ENCODE measurements around the gene BAHD1.
"Not testable (repeated sequence)": the region's sequence is repeated elsewhere in the genome, so short reads cannot be mapped to it uniquely, and the experiment has no call there.

Gene BAHD1

DNA sequence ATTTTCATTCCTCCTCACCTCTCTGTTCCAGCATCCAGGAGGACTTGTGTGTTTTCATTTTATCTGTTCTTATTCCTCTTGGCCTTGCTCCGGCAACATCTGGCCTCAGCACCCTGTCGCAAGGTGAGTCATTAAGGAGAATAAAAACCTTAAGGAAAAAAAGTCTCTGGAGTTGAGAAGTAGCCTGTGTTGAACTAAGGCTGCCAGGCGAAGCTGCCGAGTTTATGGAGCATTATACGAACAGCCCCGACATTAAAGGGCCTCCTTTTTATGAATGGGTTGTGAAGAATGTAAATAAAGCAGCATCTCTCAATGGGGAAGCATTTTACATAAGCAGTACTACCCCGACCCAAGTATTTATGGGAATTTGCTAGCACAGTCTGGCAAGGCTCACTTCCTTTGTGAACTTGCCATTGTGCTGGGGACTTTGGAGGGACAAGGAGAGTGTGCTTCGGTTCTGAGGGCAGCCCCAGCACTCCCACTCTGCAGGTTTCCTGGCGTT, 4.7 kb downstream of the BAHD1 start:
- no peak for DNase-seq (ENCODE audit: low read depth in 2 of 2)

DNA sequence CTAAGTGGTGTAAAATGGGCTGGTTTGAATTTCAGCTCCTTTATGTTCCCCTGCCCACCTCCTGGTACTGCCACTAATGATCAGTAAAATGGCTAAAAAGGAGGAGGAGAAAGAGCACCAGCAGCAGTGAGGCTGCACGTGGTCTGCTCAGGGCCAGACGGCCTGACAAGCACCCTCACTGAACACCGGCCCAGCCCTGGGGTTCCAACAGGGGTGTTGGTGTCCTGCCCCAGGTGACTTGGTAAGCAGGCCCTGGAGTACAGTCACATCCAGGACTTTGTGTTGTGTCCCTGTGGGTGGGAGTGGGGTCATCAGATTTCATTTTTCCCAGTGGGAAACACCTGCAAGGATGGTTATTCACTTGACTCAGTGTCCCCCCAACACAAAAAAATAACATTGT, 5.4 kb downstream of the BAHD1 start:
- no peak for DNase-seq (ENCODE audit: low read depth in 2 of 2)

DNA sequence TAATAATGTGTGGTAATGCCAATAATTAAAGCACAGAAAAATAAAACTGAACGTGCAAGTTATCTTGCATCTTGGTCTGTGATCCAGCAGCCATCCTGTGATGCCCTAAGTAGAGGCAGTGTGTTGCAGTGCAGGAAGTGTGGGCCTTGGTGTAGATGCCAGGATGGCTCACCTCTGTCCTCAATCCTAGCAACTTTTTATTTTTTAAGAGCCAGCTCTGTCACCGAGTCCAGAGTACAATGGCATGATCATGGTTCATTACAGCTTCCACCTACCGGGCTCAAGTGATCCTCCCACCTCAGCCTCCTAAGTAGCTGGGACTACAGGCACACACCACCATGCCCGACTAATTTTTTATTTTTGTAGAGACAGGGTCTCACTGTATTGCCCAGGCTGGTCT, 7.6 kb downstream of the BAHD1 start:
- DNase-seq (ENCODE audit: low read depth in 2 of 2), result no peak

DNA sequence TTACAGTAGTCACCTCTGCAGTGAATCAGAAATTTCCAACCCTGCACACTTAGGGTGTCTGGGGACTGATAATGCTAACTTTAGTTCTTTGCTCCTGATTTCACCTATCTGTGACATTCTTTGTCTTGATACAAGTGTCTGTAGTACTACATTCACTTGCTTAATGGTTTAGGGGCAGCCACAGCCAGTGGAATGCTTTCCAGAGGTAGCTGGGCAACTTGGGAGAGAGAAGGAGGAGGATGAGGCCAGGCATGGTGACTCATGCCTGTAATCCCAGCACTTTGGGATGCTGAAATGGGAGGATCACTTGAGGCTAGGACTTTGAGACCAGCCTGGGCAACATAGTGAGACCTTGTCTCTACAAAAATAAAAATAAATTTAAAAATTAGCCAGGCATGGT, 8.5 kb downstream of the BAHD1 start:
- no peak for DNase-seq (ENCODE audit: low read depth in 2 of 2)

DNA sequence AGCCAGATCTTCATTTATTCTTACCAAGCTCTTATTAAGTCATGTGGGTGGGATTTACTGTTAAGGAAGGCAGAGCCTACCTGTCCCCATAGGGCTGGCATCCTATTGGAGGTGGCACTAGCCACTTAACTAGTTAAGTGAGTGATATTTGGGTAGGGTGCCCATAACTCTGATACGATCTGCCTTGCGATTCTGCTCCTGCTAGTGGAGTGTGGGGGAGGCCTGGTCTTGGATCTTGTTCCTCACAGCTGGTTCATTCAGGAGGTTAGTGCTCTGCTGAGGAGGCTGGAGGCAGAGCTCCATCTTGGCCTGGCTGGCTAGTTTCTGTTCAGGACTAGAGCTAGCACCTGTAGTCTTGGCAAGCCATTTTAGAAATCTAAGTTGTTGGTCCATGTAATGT, 9.3 kb downstream of the BAHD1 start:
- DNase-seq (ENCODE audit: low read depth in 2 of 2), result no peak

DNA sequence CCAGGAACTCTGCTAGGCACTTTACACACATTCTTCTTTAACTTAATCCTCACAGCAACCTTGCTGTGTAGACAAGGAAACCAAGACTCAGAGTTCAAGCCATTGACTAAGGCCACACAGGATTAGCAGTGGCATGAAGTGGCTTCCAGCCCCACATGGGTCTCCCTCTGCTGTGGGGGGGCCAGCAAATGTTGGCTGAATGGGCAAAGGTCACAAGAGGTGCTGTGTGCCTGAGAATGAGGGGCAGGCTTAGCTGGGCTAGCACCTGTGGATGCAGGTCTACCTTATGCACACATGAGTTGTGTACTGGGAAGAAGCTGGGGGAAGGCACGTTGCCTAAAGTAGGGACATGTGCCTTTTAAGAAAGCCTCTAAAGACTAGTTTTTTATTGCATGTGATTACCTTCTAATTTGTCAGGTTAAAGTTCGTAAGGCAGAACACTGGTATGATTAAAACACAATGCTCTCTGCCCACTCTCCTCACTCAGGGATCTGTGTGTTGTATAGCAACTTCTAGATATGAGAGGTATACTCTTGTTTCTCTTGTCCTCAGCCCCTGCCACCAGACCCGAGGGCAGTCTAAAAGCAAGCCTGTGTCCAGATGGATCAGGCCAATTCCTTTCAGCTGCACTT, 10.9 kb downstream of the BAHD1 start:
- DNase-seq (ENCODE audit: low read depth in 2 of 2), result no peak

DNA sequence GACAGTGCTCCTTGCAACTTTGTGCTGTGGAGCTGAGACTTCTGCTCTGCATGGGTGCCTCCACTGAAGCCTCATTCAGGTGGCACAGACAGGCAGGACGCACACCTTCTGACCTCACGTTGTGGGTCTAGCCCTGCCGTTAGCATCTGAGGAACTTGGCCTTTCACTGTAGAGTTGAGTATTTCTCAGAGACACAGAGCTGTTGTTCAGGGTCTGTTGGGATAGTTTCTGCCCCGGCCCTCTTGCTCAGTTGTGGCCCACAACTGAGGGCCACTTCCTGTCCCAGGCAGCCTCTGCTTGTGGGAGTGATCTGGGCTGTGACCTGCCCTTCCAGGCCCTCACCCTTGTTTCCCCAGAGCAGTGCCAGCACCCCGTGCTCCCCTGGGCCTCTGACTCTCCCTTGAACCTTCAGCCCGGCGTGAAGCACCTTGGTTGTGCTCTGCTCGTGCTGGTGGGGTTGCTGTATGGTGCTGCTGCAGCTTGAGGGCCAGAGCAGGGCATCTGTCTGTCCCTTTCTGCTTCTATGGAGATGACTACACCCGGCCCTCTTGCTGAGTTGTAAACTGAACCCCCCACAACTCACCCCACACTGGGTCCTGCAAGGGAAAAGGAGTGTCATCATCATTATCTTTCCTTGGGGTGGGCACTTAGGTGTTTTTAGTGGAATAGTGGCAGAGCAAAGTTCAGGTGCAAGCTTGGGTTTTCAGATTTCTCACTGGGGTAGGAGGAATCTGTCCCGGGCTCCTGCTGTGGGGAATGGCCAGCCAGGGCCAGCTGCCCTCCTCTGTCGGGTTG, 11.7 kb downstream of the BAHD1 start:
- no peak for DNase-seq (ENCODE audit: low read depth in 2 of 2)

DNA sequence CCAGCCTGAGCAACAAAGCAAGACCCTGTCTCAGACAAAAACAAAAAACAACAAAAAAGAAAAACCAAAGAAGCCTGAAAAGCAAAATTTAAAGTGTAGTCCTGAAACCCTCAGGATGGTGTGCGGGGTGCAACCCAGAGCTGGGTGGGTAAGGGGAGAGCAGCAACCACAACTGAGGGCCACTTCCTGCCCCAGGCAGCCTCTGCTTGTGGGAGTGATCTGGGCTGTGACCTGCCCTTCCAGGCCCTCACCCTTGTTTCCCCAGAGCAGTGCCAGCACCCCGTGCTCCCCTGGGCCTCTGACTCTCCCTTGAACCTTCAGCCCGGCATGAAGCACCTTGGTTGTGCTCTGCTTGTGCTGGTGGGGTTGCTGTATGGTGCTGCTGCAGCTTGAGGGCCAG, 13.2 kb downstream of the BAHD1 start:
- not testable (repeated sequence) for DNase-seq (ENCODE audit: low read depth in 2 of 2)

DNA sequence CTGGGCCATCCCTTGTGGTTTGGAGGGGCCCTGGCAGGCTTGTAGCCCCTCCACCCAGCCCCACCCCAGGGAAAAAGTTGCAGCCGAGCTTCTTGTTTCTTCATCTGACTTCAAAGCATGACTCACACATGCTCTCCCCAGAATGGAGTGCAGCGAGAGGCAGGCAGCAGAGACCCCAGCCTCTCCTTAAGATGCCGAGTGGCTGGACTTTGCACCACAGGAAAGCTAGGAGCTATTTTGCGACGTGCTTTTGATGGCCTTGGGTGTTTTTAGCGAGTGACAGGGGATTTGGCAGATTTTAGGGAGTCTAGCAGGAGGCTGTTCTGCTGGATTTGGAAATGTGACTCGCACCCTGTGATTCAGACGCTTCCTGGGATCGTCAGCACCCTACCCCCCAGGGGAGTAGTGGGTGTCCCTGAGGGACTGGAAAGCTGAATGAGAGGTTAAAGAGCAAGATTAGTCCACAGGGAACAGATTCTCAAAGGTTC, 14.2 kb downstream of the BAHD1 start:
- no peak for DNase-seq (ENCODE audit: low read depth in 2 of 2)

DNA sequence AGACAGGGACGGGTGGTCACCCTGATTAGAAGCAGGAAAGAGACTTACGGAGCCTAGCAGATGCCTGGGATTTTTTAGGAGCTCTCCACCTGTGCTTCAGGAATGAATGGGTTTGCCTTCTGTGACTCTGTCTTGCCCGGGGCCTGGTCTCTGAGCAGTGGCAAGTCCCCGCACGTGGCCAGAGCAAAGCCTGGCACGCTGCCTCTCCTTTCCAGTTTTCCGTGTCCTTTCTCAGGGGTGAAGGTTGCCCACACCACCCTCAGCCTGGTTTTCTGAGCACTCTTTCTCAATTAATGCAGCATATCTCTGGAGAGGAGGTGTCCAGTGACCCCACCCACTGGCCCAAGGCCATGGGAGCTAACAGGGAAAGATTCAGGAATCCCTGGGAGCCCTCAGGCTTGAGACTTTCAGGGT, 15.6 kb downstream of the BAHD1 start:
- DNase-seq (ENCODE audit: low read depth in 2 of 2), result no peak

DNA sequence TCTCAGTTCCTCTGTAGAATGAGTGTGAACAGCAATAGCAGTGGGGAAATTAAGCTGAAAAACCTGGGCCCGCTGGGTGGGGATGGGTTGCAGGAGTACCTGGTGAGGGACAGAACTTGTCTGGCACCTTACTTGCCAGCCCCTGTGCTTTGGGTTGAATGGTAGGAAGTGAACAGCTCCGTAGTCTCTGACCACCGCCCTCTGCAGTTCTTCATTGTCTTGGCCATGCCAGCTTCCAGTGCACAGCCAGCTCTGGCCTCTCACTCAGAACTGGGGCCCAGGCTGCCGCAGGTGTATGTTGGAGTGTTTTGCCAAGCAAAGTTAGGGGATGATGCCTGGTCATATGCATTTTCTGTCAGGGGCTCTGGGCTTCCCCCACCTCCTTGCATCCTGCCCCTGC, 16.0 kb downstream of the BAHD1 start:
- no peak for DNase-seq (ENCODE audit: low read depth in 2 of 2)

DNA sequence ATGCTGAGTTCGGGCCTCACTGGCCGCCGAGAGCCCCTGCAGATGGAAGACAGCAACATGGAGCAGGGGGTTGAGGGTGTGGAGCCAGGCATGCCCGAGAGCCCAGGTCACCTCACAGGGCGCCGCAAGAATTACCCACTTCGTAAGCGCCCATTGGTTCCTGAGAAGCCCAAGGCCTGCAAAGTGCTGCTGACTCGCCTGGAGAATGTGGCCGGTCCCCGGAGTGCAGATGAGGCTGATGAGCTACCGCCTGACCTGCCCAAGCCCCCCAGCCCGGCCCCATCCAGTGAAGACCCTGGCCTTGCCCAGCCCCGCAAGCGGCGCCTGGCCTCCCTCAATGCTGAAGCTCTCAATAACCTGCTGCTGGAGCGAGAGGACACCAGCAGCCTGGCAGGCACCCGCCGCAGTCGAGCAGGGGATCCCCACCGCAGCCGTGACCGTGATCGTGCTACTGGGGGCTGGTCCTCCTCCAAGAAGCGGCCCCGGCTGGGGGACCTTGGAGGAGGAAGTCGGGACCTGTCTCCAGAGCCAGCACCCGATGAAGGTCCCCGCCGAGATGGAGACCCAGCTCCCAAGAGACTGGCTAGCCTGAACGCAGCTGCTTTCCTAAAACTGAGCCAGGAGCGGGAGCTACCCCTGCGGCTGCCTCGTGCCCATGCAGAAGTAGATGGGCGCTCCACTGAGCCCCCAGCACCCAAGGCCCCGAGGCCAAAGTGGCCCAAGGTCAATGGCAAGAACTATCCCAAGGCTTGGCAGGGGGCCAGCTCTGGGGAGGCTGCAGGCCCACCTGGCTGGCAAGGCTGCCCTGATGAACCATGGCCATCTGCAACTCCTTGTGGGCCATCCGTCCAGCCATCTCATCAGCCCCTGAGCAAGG, 18.0 kb downstream of the BAHD1 start:
- no peak for DNase-seq (ENCODE audit: low read depth in 2 of 2)

DNA sequence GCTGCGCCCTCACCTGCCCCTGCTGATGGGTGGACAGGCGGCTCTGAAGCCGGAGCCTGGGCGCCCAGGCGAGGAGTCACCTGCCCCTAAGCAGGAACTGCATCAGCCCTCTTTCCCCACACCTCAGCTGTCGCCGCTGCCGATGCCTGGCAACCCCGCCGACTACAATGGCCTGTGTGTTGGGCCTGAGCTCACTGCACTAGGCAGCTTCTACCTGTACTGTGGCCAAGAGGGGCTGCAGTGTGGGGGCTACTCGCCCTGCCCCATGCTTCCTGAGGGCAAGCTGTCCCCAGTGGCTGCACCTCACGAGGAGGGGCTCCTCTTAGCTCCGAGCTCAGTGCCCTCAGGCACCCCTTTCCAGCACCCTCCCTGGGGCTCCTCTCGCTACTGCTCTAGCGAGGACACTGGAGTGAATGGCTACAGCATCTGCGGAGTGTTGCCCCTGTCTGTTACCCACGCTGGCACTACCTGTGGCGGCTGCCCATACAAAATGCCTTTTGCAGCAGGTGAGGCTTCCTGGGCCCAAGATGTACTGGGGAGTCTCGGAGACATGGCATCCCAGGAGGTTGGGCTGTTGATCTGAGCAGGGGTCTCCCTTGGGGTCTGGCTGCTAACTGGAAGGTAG, 18.8 kb downstream of the BAHD1 start:
- no peak for DNase-seq (ENCODE audit: low read depth in 2 of 2)

DNA sequence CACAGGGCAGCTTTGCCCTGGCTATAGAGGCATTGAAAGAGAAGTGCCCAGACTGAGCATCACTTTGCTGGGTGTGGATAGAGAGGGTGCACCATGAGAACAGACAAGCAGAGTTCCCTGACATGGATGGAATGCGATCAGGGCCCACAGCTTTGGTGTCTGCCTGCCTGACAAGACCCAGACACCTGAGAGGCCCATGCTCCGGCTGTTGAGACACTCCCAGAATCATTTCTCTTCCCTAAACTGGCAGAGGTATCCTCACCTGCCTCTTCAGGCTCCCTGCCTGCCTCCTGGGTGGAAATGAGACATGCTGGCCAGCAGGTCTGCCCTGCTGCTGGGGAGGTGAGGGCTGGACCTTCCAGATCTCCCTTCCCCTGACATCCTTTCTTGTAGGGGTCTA, 19.7 kb downstream of the BAHD1 start:
- DNase-seq (ENCODE audit: low read depth in 2 of 2), result no peak

DNA sequence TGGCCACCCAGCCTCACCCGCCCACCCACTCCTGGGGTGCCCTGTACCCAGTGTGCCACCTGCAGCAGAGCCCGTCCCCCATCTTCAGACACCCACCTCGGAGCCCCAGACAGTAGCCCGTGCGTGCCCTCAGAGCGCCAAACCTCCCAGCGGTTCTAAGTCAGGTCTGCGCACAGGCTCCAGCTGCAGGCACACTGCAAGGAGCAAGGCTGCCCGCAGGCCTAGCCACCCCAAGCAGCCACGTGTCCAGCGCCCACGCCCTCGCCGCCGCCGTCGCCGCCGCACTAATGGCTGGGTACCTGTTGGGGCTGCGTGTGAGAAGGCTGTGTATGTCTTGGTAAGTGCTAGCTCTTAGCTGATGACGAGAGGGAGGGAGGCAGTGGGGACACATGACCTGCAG, 21.2 kb downstream of the BAHD1 start:
- DNase-seq (ENCODE audit: low read depth in 2 of 2), result no peak

DNA sequence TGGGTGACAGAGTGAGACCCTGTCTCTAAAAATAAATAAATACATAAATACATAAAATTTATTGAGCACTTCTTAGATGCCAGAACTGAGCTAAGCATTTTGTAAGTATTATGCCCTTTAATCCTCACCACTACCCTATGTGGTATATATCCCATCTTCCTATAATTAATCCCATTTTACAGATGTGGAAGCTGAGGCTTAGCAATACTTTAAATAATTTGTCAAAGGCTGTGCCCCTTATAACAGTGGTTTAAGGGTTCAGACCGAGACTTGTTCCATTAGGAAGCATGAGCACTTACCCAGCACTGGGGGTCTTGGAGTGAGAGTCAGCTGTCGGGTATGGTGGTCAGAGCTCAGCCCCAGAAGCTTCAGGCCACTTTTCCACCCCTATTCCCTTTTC, 22.5 kb downstream of the BAHD1 start:
- DNase-seq (ENCODE audit: low read depth in 2 of 2), result no peak

DNA sequence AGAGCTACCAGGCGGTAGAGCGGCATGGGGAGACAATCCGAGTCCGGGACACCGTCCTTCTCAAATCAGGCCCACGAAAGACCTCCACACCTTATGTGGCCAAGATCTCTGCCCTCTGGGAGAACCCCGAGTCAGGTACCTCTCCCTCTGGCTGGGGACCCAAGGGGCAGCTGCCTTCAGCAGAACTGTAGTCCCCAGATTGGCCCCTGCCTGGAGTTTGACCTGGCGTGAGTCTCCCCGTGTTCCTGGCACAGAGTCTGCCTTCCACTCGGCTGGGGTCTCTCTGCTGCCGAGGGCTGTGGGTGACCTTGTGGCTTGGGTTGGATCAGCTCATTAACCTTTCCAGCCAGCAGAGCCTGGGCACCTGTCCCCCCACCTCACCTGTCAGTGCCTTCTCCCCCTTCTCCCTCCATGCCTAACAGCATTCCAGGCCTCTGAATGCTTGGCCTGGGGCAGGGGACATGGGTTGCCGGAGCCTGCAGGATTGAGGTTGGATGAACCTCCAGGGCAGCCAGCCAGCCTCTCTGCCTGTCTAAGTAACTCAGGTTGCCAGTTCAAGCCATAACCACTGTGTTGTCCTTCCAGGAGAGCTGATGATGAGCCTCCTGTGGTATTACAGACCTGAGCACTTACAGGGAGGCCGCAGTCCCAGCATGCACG, 23.3 kb downstream of the BAHD1 start:
- no peak for DNase-seq (ENCODE audit: low read depth in 2 of 2)

DNA sequence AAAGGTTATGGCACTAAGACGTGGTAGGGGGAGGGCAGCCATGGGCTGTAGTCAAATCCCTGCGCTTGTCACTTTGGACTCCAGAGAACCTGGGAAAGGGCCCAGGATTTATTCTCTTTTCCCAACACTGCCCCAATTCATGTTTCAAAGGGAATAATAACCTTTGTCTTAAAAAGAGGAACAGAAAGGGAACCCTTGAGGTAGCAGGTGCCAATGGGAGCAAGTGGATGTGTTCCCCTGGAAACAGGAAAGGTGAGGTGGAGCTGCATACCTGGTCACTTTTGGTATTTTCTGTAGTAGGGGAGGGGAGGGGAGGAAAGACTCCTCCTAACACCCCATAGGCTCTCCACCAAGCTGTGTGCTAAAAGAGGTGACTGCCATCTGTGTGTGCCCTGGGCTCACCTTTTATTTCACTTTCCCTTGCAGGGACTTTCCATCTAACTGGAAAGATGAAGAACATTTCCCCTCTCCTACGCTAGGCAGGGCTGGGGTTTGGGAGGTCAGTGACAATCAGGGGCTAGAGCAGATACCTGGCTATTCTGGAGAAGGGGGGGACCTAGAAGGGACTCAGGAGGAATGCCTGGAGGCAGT, 23.9 kb downstream of the BAHD1 start:
- no peak for DNase-seq (ENCODE audit: low read depth in 2 of 2)

DNA sequence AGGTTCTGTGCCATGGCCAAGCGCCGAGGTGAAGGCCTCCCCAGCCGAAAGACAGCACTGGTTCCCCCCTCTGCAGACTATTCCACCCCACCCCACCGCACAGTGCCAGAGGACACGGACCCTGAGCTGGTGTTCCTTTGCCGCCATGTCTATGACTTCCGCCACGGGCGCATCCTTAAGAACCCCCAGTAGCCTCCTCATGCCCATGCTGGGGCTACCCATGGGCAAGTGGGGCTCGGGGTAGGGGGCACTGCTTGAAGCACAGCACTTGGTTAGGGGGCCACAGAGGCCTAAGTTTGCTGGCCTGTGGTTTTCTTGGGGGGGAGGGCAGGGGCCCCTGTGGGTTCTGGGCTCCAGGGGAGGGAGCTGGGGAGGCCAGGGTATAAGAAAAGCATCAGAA, 25.2 kb downstream of the BAHD1 start:
- no peak for DNase-seq (ENCODE audit: low read depth in 2 of 2)

DNA sequence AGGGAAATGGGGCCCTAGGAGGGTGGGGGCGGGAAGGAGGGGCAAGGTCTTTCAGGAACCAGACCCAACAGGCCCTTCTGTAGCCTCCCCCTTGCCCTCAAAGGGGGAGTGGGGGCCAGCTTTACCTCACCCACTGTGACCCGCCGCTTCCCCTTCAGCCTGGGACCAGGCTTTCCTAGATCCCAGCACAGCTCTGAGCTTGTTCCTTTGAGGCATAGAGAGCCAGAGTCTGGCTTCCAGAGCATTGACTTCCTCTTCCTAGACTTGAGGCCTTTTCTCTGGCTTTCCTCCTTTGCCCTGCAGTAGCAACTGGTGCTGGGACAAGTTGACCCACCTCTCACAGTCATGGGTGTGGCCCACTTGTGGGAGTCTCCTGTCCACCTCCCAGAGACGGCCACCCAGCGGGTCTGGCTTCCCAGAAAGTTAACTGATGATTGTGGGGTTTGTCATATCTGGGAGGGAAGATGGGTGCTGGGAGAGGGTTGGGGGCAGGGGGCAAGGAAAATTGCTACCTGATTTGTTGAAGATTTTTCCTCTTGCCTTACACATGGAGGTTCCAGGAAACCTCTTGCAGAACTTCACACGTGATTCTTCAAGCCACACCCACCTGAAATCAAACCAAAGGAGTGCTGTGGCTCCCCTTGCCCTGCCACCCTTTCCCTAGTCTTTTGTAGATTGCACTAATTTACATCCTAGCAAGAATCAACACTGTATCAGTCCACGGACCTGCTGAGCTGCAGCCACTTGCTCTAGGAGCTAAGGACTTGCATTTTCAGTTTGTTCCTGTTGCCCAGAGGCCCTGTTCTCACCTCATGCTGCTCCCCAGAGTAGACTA, 25.9 kb downstream of the BAHD1 start:
- DNase-seq (ENCODE audit: low read depth in 2 of 2), result no peak
